Cardiac fibroblast (primary cell): Measurements from ENCODE around the gene PRSS16.
A peak's percentile ranks its signal among the peaks of the same experiment; 100 is the strongest.
"Not testable (repeated sequence)": the region's sequence is repeated elsewhere in the genome, so short reads cannot be mapped to it uniquely, and the experiment has no call there.

ENCODE experiments used
- DNase-seq, 2 donors: peaks; one replicate each; pipeline versions ENCODE4 v3.0.0 to v3.0.0-alpha.2; 2010; ENCODE audit warnings: low read depth in 2 of 2
- H3K4me3 ChIP-seq, 2 donors: replicated peaks in 1 of 2; 1 replicate in 1 of 2; 2 replicates in 1 of 2; pipeline ENCODE4 v1.5.1; 2011; ENCODE audit warnings: low read depth in 2 of 2, low read length in 2 of 2, mild to moderate bottlenecking in 2 of 2, moderate library complexity in 1 of 2
- CTCF ChIP-seq: IDR thresholded peaks from one replicate; pipeline ENCODE4 v1.5.1; 2011; ENCODE audit warnings: low read depth, mild to moderate bottlenecking, low read length, inconsistent platforms

Gene PRSS16

GRCh38 chr6:27247133-27247836 lies at the start of gene PRSS16:
TSS of gene PRSS16 (plus strand) at chr6:27247701. CDS start at chr6:27247738, 37 bp downstream.
- H3K4me3 ChIP-seq = no peak within 1 kb of the TSS
- DNase-seq = no peak
- no peak for TF ChIP-seq CTCF

DNA sequence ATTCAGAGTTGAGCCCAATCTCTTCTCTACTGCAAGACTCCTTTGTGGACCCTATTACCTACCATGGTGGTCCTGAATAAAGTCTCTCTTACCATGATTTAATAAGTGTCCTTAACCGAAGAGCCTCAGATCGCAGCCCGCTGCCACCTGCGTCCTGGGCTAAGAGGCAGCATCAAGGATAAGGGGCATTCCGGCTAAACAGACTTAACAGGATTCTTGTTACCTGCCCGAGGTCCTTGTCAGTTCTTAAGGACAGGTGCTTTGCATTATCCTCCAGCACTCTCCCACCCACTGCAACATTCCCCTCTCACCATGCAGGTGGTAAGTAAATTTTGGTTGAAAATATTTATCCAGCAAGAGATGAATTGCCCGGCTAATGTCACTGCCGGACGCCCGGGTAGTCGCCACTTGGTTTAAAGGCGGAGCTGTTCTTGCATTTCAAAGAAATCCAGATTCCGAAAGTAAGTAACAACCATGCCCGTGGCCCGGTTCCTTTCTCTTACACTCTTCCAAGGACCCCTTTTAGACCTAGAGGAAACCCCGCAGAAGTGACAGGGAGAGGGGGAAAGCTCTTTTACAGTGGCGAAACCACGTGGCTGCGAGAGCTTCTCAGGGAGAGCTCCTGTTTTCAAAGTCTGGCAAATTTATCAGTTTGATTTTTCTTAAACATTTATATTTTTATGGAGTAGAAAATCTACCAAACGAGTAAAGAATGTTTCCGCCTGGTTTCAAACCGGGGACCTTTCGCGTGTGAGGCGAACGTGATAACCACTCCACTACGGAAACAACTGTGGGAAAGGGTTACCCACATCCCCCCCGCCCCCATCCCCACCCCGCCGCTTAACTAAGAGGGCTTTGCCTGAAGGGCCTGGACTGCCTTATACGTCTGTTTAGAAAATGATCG lies 41.9 kb upstream of the PRSS16 start:
- no peak for TF ChIP-seq CTCF

GRCh38 chr6:27206806-27207205 lies 40.7 kb upstream of the PRSS16 start:
- H3K4me3 ChIP-seq = no peak overlapping the region
- no peak for TF ChIP-seq CTCF
- no peak for DNase-seq

More for the DNA sequence above, 41.9 kb upstream of the PRSS16 start:
- peak; percentile 6 to 42 for DNase-seq
- H3K4me3 ChIP-seq = peak overlapping the region in 1 of 2 donors; percentile 8

GRCh38 chr6:27208042-27208441 lies 39.5 kb upstream of the PRSS16 start:
- no peak for DNase-seq
- TF ChIP-seq CTCF = no peak
- no peak overlapping the region for H3K4me3 ChIP-seq

- no peak overlapping the region for H3K4me3 ChIP-seq
- TF ChIP-seq CTCF = no peak
- no peak for DNase-seq
These were observed 38.3 kb upstream of the PRSS16 start for GRCh38 chr6:27209196-27209595.

DNA sequence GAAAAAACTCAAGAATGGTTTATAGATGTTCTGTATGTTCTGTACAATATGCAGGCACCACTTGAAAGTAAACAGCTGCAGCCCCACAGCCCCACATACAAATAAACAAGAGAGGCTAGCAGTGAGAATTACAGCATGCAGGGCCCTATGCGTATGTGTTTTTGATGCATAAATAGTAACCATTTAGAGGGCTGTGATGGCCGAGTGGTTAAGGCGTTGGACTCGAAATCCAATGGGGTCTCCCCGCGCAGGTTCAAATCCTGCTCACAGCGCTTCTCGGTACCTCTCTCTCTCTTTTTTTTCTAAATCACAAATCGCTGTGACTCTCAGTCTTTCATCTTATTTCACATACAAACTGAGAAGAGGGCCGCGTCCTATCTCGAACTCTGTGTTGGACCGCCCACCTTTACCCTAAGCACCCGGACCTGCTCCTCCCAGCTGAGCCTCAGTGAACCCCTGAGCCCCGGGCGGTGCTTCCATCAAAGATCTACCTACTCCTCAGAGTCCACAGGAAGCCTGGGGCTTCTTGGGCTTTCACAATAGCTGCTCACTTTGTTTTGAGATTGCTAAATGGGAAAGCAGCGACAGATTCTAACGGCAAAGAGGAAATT lies 37.7 kb upstream of the PRSS16 start:
- no peak overlapping the region for H3K4me3 ChIP-seq
- TF ChIP-seq CTCF = no peak
- peak in 1 of 2 donors; percentile 40 for DNase-seq

GRCh38 chr6:27213091-27213517 lies 34.4 kb upstream of the PRSS16 start:
- DNase-seq, H3K4me3 ChIP-seq: not testable (repeated sequence)
